Inflammatory macrophage treated with lipopolysaccharide for 1 hour (primary cell): Measurements from ENCODE around the gene C2CD3.

ENCODE experiments used
- DNase-seq, 2 donors: peaks; one replicate each; pipeline ENCODE4 v3.0.0-alpha.2; 2020 to 2022

C2CD3 gene

GRCh38 chr11:73980001-73980961 lies 190.5 kb downstream of the C2CD3 start:
- DNase-seq, result peak; percentile 45 to 56

GRCh38 chr11:73978576-73979086 lies 192.2 kb downstream of the C2CD3 start:
- no peak for DNase-seq

GRCh38 chr11:73977856-73978519 lies 192.8 kb downstream of the C2CD3 start:
- no peak for DNase-seq

GRCh38 chr11:73976451-73977151 lies 194.2 kb downstream of the C2CD3 start:
- no peak for DNase-seq

- DNase-seq, result no peak
These were observed 195.4 kb downstream of the C2CD3 start for GRCh38 chr11:73975479-73975757.

- DNase-seq, result no peak
These were observed 196.0 kb downstream of the C2CD3 start for GRCh38 chr11:73974604-73975478.

GRCh38 chr11:73972620-73973449 lies 198.0 kb downstream of the C2CD3 start:
- no peak for DNase-seq

GRCh38 chr11:73972187-73972586 lies 198.6 kb downstream of the C2CD3 start:
- no peak for DNase-seq

GRCh38 chr11:73971175-73971719 lies 199.6 kb downstream of the C2CD3 start:
- no peak for DNase-seq

GRCh38 chr11:73969991-73970800 lies 200.6 kb downstream of the C2CD3 start:
- DNase-seq, result no peak

GRCh38 chr11:73969091-73969490 lies 201.7 kb downstream of the C2CD3 start:
- no peak for DNase-seq

- no peak for DNase-seq
These were observed 202.3 kb downstream of the C2CD3 start for GRCh38 chr11:73968356-73968966.

GRCh38 chr11:73965764-73966121 lies 205.1 kb downstream of the C2CD3 start:
- DNase-seq, result no peak

GRCh38 chr11:73965076-73965763 lies 205.6 kb downstream of the C2CD3 start:
- no peak for DNase-seq

- no peak for DNase-seq
These were observed 206.9 kb downstream of the C2CD3 start for GRCh38 chr11:73963861-73964260.
